ENCODE data around the gene PMM2.

The PMM2 gene

DNA sequence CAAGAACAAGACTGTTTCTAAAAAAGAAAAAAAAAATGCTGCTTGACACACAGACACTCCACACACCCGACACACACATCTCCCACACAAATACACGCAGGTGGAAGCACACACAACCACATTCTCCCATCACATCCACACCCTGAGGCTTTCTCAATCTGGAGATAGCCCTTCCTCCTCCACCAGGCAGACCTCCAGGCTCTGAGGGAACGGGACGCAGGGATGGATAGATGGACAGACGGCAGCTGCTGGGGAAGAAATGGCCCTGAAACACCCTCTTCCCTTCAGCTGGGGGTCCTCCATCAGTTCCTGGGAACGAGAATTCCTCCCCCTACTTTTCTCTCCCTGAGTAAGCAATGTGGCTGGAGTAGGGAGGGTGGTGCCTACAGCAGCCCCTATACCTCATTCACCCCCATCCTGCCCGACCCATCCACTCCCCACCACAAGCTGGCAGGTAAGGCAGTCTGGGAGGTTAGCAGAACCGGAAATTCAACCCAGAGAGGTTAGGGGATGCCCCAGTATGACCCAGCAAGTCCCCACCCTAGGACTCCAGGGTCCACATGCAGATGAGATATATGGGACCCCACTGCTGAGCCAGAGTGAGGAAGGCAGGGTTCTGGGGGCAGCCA, 80.4 kb downstream of the PMM2 start:
- TF ChIP-seq CTCF (IDR thresholded peaks at IDR 0.05; ENCODE audit: low read length, missing control alignments), result no peak
- DNase-seq (ENCODE audit: low read depth), result no peak
- no peak overlapping the region for H3K4me3 ChIP-seq (replicated peaks; ENCODE audit: low read depth, low read length)

DNA sequence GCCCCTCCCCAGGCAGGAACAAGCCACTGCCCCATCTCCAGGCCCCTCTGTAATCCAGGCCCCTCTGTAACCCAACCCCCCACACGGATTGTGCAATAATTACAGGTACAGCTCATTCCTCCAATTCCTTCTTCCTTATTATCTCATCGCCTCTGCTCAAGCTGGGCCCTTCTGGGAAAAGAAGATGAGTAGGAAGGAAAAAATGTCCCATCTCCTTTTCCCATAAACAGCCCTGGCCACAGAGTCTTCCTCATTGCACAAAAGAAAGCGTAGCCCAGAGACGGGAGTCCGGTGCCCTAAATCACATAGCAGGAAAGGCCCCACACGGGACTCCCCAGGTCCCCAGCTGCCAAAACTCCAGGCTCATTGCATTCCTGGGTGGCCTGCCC, 80.9 kb downstream of the PMM2 start:
- peak; percentile 62 for DNase-seq (ENCODE audit: low read depth)

DNA sequence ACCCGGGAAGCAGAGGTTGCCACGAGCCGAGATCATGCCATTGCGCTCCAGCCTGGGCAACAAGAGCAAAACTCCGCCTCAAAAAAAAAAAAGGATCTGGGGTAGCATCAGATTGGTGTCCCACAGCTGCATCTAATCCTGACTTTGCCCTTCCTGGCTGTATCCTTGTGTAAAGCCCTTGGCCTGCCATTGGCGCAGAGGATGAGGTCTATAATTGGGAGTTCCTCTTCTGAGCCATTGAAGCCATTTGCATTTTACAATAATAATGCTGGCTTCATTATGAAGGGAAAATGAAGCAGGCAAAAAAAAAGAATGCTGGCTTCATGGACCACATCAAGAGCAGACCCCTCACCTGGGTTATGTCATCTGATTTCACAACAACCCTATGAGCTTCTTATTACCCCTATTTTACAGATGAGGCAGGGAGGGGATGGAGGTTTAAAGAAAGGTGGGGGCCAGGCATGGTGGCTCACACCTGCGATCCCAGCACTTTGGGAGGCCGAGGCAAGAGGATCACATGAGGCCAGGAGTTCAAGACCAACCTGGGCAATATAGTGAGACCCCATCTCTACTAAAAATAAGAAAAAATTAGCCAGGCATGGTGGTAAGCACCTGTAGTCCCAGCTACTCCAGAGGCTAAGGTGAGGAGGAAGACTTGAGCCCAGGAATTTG, 83.3 kb downstream of the PMM2 start:
- no peak for TF ChIP-seq CTCF (IDR thresholded peaks at IDR 0.05; ENCODE audit: low read length, missing control alignments)

More for the DNA sequence above, 80.9 kb downstream of the PMM2 start:
- no peak overlapping the region for H3K4me3 ChIP-seq (replicated peaks; ENCODE audit: low read depth, low read length)
- no peak for TF ChIP-seq CTCF (IDR thresholded peaks at IDR 0.05; ENCODE audit: low read length, missing control alignments)

GRCh38 chr16:8882041-8882617, 84.5 kb downstream of the PMM2 start, which contains the start of gene LITAFD:
TSS of gene LITAFD (plus strand) at chr16:8882351. CDS start at chr16:8884356, 2,005 bp downstream.
- no peak for TF ChIP-seq CTCF (IDR thresholded peaks at IDR 0.05; ENCODE audit: low read length, missing control alignments)
- DNase-seq (ENCODE audit: low read depth), result no peak
- H3K4me3 ChIP-seq (replicated peaks; ENCODE audit: low read depth, low read length), result no peak within 1 kb of the TSS

More for the DNA sequence above, 83.3 kb downstream of the PMM2 start:
- DNase-seq (ENCODE audit: low read depth), result no peak
- H3K4me3 ChIP-seq (replicated peaks; ENCODE audit: low read depth, low read length), result no peak overlapping the region

GRCh38 chr16:8882725-8883377, 85.2 kb downstream of the PMM2 start:
- no peak for TF ChIP-seq CTCF (IDR thresholded peaks at IDR 0.05; ENCODE audit: low read length, missing control alignments)
- H3K4me3 ChIP-seq (replicated peaks; ENCODE audit: low read depth, low read length), result no peak overlapping the region
- DNase-seq (ENCODE audit: low read depth), result no peak

- TF ChIP-seq CTCF (IDR thresholded peaks at IDR 0.05; ENCODE audit: low read length, missing control alignments), result no peak
- H3K4me3 ChIP-seq (replicated peaks; ENCODE audit: low read depth, low read length), result no peak overlapping the region
- DNase-seq (ENCODE audit: low read depth), result peak; percentile 40
Observed at GRCh38 chr16:8885674-8886592, 88.3 kb downstream of the PMM2 start.
